ENCODE data around the gene GNAI2. TPM values are rescaled to one million over a fixed set of nuclear protein-coding genes. Genes with fewer than 3 reads are reported as not detected.
"Not testable (repeated sequence)": the region's sequence is repeated elsewhere in the genome, so short reads cannot be mapped to it uniquely, and the experiment has no call there.

The GNAI2 gene
- total RNA-seq, 1 experiment from 2014 or later: 73.8 TPM

GRCh38 chr3:50278123-50278879 is 42.3 kb downstream of the GNAI2 start:
- no peak for DNase-seq (ENCODE audit: low read depth, low spot score)
- in situ Hi-C loops (cut with HindIII; ENCODE audit: low pct_unique_long_range_greater_than_20kb, low sequenced_read_pairs): no loop called here

DNA sequence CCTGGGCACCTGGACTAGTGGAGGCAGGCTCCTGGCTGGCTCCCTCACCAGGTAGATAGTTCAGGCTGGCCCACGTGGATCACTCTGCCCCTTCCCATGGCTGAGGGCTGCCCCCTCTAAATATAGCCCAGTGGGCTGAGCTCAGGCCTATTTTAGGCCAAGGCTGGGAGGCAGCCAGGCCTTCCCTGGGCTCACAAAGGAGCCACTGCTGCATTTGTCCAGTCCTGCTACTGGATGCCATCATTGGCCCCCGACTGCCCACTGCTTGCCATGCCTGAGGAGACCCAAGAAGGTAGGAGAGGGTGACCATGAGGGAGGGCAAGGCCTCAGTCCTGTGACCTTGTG is 42.8 kb downstream of the GNAI2 start, which contains the start of gene LSMEM2:
TSS of gene LSMEM2 (plus strand) at position 208 of the 345 bp plus-strand sequence. CDS start at position 235, 27 bp downstream.
- no peak for DNase-seq (ENCODE audit: low read depth, low spot score)
- in situ Hi-C loops (cut with HindIII; ENCODE audit: low pct_unique_long_range_greater_than_20kb, low sequenced_read_pairs): no loop called here

- in situ Hi-C loops (cut with HindIII; ENCODE audit: low pct_unique_long_range_greater_than_20kb, low sequenced_read_pairs): no loop called here
- DNase-seq (ENCODE audit: low read depth, low spot score): no peak
Observed at GRCh38 chr3:50279255-50280016, 43.4 kb downstream of the GNAI2 start.

DNA sequence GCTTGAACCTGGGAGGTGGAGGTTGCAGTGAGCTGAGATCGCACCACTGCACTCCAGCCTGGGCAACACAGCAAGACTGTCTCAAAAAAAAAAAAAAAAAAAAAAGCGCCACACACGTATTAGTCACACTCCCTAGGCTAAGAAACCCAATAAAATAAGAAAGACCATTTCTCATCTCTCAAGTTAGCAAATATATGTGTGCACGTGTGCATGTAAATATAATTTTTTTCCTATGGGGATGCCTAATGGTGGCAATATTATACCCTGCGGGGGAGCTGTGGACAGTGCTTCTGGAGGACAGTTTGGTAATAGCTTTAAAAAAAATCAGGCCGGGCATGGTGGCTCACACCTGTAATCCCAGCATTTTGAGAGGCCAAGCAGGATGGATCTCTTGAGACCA is 48.1 kb downstream of the GNAI2 start:
- DNase-seq (ENCODE audit: low read depth, low spot score); in situ Hi-C loops (cut with HindIII; ENCODE audit: low pct_unique_long_range_greater_than_20kb, low sequenced_read_pairs): not testable (repeated sequence)

DNA sequence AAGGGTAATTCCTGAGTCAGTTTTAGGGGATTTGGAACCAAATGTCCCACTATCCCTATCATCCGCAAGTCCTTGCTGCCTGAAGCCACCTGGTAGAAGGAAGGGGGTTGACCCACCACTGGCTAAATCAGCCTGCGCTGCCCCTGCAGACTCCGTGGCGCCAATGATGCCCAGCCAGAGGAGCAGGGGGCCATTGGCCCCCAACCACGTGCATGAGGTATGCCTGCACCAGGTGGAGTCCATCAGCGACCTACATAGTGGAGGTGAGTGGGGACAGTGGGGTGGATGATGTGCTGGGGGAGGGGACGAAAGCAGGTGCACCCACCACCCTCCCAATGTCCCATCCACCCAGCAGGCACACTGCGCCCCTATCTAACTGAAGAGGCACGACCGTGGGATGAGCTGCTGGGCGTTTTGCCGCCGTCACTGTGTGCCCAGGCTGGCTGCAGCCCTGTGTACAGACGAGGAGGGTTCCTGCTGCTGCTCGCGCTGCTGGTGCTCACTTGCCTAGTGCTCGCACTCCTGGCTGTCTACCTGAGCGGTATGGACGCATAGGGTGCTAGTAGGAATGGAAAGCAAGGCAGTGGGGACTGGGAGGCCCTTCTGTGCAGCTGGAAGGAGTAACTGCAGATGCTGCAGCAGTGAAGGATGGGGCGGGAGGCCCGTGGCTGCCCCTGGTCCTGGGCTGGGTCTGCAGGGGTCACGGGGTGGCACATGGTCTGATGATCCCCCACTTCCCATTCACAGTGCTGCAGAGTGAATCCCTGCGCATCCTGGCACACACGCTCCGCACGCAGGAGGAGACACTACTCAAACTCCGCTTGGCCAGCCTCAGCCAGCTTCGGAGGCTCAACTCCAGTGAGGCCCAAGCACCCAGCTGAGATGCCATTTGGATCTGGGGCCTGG is 50.6 kb downstream of the GNAI2 start:
- in situ Hi-C loops (cut with HindIII; ENCODE audit: low pct_unique_long_range_greater_than_20kb, low sequenced_read_pairs): no loop called here
- DNase-seq (ENCODE audit: low read depth, low spot score): no peak

- in situ Hi-C loops (cut with HindIII; ENCODE audit: low pct_unique_long_range_greater_than_20kb, low sequenced_read_pairs): no loop called here
- DNase-seq (ENCODE audit: low read depth, low spot score): no peak
Observed at GRCh38 chr3:50287262-50287661, 51.3 kb downstream of the GNAI2 start.

GRCh38 chr3:50288387-50289007 is 52.5 kb downstream of the GNAI2 start:
- in situ Hi-C loops (cut with HindIII; ENCODE audit: low pct_unique_long_range_greater_than_20kb, low sequenced_read_pairs): no loop called here
- DNase-seq (ENCODE audit: low read depth, low spot score): no peak

DNA sequence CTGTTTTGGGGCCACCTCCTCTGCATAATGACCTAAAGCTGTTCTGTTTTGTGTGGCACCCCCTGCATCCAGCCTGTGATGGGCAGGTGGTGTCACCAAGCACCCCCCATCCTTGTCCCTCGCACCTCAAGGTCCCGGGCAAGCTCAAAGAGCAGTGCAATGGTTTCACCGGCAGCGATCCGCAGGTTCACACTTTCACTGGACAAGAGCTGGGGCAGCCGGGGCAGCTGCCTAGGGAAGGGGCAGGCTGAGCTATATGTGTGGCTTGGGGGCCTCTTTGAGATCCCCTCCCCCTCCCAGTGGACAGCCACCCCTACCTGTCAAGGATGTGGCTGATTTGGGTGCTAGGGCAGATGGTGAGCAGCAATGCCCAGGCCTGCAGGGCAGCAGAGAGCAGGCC is 53.1 kb downstream of the GNAI2 start:
- DNase-seq (ENCODE audit: low read depth, low spot score): no peak
- in situ Hi-C loops (cut with HindIII; ENCODE audit: low pct_unique_long_range_greater_than_20kb, low sequenced_read_pairs): no loop called here

DNA sequence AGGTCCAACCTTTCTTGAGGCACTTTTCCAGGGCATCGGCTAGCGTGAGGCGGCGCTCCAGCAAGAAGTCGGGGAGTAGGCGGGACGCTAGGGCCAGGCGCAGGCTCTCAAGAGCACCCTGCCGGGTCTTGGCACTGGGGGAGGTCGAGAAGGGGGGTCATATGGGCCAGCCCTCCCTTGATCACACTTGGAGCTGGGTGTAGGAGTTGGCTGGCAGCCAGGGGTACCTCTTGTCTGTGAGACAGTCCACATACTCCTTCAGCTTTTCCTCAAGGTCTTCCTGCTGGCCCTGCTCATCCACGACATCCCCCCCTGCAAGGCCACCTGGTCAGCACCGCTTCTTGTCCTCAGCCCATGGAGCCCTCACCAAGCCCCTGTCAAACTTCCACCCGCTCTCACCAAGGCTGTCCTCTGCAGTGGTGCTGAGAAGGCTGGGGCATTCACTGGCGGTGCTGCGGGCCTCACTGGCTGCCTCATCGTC is 54.2 kb downstream of the GNAI2 start:
- in situ Hi-C loops (cut with HindIII; ENCODE audit: low pct_unique_long_range_greater_than_20kb, low sequenced_read_pairs): no loop called here
- no peak for DNase-seq (ENCODE audit: low read depth, low spot score)

DNA sequence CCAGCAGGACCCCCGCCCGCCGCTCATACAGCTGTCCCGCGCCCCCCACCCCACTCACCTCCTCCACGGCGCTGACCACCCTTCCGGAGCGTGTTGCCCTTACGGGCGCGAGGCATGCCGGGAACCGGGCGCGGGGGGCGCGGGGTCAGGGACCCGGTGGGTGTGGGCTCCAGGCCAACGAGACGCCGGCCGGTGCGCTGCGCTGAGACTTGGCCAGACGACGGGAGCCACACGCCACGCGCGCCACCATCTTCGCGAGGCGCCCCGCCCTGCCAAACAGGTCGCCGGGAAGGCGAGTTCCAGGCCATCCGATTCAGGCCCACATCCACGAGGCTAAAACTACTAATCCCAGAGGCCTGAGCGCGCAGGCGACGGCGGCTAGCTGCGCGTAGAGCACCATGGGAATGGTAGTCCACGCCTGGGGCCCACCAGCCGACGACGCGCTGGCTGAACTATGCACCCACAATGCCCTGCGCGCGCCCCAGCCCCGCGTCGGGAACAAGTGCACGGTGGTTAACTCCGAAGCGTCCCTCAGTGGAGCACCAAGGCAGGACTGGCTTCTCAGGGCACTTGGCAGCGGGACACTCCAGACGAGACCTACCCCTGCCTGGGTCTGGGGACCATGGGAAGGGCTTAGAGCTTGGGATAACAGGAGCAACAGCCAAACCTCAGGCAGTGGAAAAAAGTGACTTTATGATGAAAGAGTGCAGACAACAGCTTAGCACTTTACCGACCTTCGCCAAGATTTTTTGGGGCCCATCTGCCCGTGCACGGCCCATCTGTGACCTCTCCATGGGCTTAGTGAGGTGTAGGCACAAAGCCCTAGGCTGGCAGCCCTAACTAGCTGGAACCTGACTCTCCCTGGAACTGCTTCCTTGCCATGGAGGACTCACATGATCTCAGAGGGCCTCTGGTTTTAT is 56.4 kb downstream of the GNAI2 start, which contains the start of gene IFRD2:
TSS of gene IFRD2 (minus strand) at position 271 of the 920 bp plus-strand sequence. CDS start at position 116, 155 bp downstream.
- in situ Hi-C loops (cut with HindIII; ENCODE audit: low pct_unique_long_range_greater_than_20kb, low sequenced_read_pairs): no loop called here
- peak; percentile 98 for DNase-seq (ENCODE audit: low read depth, low spot score)

- no peak for DNase-seq (ENCODE audit: low read depth, low spot score)
- in situ Hi-C loops (cut with HindIII; ENCODE audit: low pct_unique_long_range_greater_than_20kb, low sequenced_read_pairs): no loop called here
Observed at GRCh38 chr3:50293079-50293801, 57.2 kb downstream of the GNAI2 start.

GRCh38 chr3:50294089-50294488 is 58.1 kb downstream of the GNAI2 start:
- in situ Hi-C loops (cut with HindIII; ENCODE audit: low pct_unique_long_range_greater_than_20kb, low sequenced_read_pairs): no loop called here
- DNase-seq (ENCODE audit: low read depth, low spot score): no peak

DNA sequence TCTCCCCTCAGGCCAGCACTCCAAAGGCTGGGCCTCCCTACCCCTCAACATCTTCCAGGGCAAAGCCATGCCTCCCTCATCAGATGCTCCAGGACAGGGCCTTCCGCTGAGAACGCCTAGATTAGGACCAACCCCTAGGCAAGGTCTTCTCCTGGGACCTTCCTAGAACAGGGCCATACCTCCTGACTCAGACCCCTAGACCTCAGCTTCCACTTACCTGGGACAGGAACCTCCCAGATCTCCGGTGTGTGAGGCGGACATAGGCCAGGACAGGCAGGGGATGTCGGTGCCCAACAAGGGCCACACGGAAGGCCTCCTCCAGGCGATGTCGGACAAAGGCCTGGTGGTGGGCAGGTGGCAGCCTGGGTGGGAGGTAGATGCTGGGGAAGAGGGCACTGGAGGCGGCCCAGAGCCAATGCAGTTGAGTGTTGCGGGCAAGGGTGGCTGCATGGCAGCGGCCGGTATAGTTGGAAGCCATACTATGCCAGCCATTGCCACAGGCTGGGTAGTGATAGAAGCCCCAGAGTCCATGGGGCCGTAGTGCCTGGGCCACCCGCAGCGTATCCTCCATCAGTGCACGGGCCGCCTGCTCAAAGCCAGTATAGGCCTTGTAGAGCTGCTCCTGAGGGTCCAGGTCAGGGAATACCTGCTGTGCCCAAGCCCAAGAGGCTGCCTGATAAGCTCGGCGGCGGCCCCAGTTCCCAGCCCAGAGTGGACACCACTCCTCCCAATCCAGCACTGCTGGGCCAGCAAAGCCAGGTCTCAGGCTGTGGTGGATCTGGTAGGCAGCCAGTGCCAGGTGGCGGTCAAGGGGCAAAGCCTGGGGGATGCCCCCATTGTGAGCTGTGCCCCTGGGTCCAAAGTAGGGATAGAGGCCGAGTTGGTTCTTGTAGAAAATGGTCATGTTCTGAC is 58.7 kb downstream of the GNAI2 start:
- DNase-seq (ENCODE audit: low read depth, low spot score): no peak
- in situ Hi-C loops (cut with HindIII; ENCODE audit: low pct_unique_long_range_greater_than_20kb, low sequenced_read_pairs): no loop called here

DNA sequence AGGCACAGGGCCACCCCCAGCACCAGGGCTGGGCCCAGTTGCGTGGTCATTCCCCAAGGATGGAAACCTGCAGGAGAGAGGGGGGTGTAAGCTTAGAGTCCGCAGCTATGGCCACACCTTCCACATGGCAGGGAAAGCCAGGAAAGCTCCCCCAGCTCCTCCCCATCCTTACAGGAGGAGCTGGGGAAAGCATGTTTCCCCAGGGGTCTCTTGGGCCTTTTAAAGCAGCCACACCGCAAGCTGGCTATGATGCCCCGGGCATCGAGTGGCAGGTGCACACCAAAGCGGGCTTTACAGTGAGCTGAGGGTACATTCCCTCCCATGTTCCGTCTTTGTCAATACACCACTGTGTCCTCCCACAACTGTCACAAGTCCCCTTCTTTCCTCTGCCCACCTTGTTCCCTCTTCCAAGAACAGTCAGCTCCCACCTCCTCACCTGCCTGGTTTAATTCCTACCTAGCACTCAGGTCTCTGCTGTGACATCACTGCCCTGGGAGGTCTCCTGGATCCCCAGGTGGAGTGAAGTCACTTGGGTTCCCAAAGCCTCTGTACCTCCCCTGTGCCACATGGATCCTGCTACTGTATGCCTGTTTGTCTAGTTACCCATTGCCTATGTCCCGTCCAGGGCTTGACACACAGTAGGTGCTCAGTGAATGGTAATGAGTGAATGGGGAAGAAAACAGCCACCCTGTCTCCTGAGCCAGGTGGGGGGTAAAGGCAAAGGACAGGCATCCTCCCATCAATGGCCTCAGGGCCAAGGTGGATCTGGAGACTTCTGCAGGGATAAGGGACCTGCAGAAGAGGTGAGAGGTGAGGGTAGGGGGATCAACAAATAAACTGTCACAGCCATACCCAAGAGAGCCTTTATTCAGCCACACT is 59.8 kb downstream of the GNAI2 start:
- no peak for DNase-seq (ENCODE audit: low read depth, low spot score)
- in situ Hi-C loops (cut with HindIII; ENCODE audit: low pct_unique_long_range_greater_than_20kb, low sequenced_read_pairs): no loop called here
